Panc1 (cell line): ENCODE measurements around the gene DNAAF8. TPM values are rescaled to one million over a fixed set of nuclear protein-coding genes. Genes with fewer than 3 reads are reported as not detected.

ENCODE experiments used
- ATAC-seq: fragments of 200-7000 bp; cut with Tn5 transposase; 2 replicates; pipeline ENCODE4 v1.9.1; 2020; ENCODE audit warnings: mild to moderate bottlenecking, moderate library complexity
- BruUV-seq: library from RNA; stranded (reverse); fragments of 400-500 nt; replicated peaks from 2 replicates; lab custom pipeline; 2021; lab: Mats Ljungman, UMichigan
- CTCF ChIA-PET: fragments of 300-600 bp; sonication (Branson Sonifier 250); formaldehyde crosslinking; loops from one replicate; lab custom pipeline; 2022; ENCODE audit warnings: antibody characterized with exemption; lab: Charles Lee
- POLR2A ChIA-PET: fragments of 300-600 bp; sonication (Branson Sonifier 250); formaldehyde crosslinking; loops from one replicate; lab custom pipeline; 2022; ENCODE audit warnings: antibody characterized with exemption; lab: Charles Lee
- DNase-seq: peaks from one replicate; pipeline ENCODE4 v3.0.0-alpha.2; 2010; ENCODE audit warnings: low read depth, low spot score
- H3K27ac ChIP-seq: 2 replicates; pipeline ENCODE4 v1.5.1; 2011; ENCODE audit warnings: mild to moderate bottlenecking, low read length, inconsistent platforms
- H3K27me3 ChIP-seq: fragments of 200-500 bp; sonication (Bioruptor generic); 2 replicates; pipeline ENCODE4 v1.6.0; 2014; ENCODE audit warnings: low read length, inconsistent platforms; ENCODE audit not compliant: control insufficient read depth, insufficient read depth
- H3K36me3 ChIP-seq: fragments of 200-500 bp; sonication (Bioruptor generic); 2 replicates; pipeline ENCODE4 v1.5.1; 2014; ENCODE audit warnings: inconsistent platforms, mild to moderate bottlenecking, low read length, moderate library complexity; ENCODE audit not compliant: control insufficient read depth, insufficient read depth
- H3K4me1 ChIP-seq: 2 replicates; pipeline ENCODE4 v1.5.1; 2011; ENCODE audit warnings: inconsistent platforms, mild to moderate bottlenecking, low read length, moderate library complexity; ENCODE audit not compliant: control insufficient read depth, insufficient read depth
- H3K4me3 ChIP-seq, 2 experiments: 2 replicates each; pipeline ENCODE4 v1.5.1; 2011 to 2012; ENCODE audit warnings: low read depth in 2 of 2, low read length in 2 of 2, mild to moderate bottlenecking in 2 of 2, inconsistent platforms in 1 of 2, moderate library complexity in 1 of 2
- H3K9me3 ChIP-seq: fragments of 200-500 bp; sonication (Bioruptor generic); 2 replicates; pipeline ENCODE4 v1.5.1; 2014; ENCODE audit warnings: low read depth, mild to moderate bottlenecking, inconsistent platforms, low read length, moderate library complexity; ENCODE audit not compliant: control insufficient read depth, insufficient read depth
- CTCF ChIP-seq: fragments of 450-650 bp; IDR thresholded peaks from 2 replicates; pipeline ENCODE4 v1.5.1; 2017; ENCODE audit warnings: mild to moderate bottlenecking
- POLR2AphosphoS5 ChIP-seq: IDR thresholded peaks from 2 replicates; pipeline ENCODE4 v1.6.1; 2012; ENCODE audit warnings: mild to moderate bottlenecking, low read depth, low read length, moderate library complexity
- REST ChIP-seq, 2 experiments: IDR thresholded peaks; 2 replicates each; pipeline ENCODE4 v1.6.1; 2011 to 2012; ENCODE audit warnings: low read depth in 2 of 2, control low read depth in 1 of 2, low read length in 1 of 2, mild to moderate bottlenecking in 1 of 2, moderate library complexity in 1 of 2; ENCODE audit not compliant: insufficient read depth in 1 of 2
- SIN3A ChIP-seq: IDR thresholded peaks from 2 replicates; pipeline ENCODE4 v1.6.1; 2012; ENCODE audit warnings: low read depth, mild to moderate bottlenecking, low read length, moderate library complexity, borderline replicate concordance; ENCODE audit not compliant: insufficient read depth
- TCF7L2 ChIP-seq: IDR thresholded peaks from 2 replicates; pipeline ENCODE4 v1.6.1; 2011; ENCODE audit warnings: mild to moderate bottlenecking, low read depth, low read length, inconsistent platforms
- in situ Hi-C: cut with HindIII; loops from 2 replicates; pipeline ENCODE4 v1.10.0; 2016; ENCODE audit warnings: low sequenced_read_pairs, low pct_unique_long_range_greater_than_20kb
- intact Hi-C: fragments of 100-400 bp; cut with micrococcal nuclease; formaldehyde crosslinking; loops from one replicate; pipeline ENCODE4 v1.10.0; 2022; ENCODE audit not compliant: unreplicated experiment
- total RNA-seq: library from RNA; stranded (reverse); gene quantifications from one replicate; pipeline ENCODE4 v1.2.1, GENCODE V29; 2021; ENCODE audit not compliant: unreplicated experiment

Gene DNAAF8
- total RNA-seq, 1 experiment from 2014 or later, result 2.3 TPM

- in situ Hi-C loops, result no loop called here
- DNase-seq (no peak), ATAC-seq (no peak)
- CTCF ChIA-PET, result no interaction called here
- TF ChIP-seq TCF7L2, result no peak
- no peak for TF ChIP-seq SIN3A
- no peak for TF ChIP-seq POLR2AphosphoS5
- no peak for TF ChIP-seq CTCF
- no peak for TF ChIP-seq REST (IDR thresholded peaks at IDR 0.05; ENCODE audit: insufficient read depth in 1 of 2, low read depth in 2 of 2, low read length in 1 of 2)
- intact Hi-C loops, result no loop called here
- Histone ChIP-seq H3K4me1 (no peaks in the 10 kb centered on the region), H3K4me3 (no peak overlapping the region), H3K27me3 (no peaks in the 10 kb centered on the region), H3K9me3 (no peaks in the 10 kb centered on the region), H3K27ac (no peak overlapping the region), H3K36me3 (peaks cover 2% of the 10 kb centered on the region)
- BruUV-seq, result no TSS peak
- POLR2A ChIA-PET, result no interaction called here
Observed at GRCh38 chr16:4704491-4704890, 29.8 kb upstream of the DNAAF8 start.

GRCh38 chr16:4704913-4705312 lies 29.4 kb upstream of the DNAAF8 start:
- Histone ChIP-seq H3K4me1 (no peaks in the 10 kb centered on the region), H3K4me3 (no peak overlapping the region), H3K27ac (no peak overlapping the region), H3K36me3 (peaks cover 2% of the 10 kb centered on the region), H3K9me3 (no peaks in the 10 kb centered on the region), H3K27me3 (no peaks in the 10 kb centered on the region)
- no peak for ATAC-seq
- ChIA-PET CTCF (interaction anchor here (1.1 kb wide), 1 partner anchor 12 kb away, joined by 3 read pairs; no protein-coding TSS in a partner anchor), POLR2A (no interaction called here)
- no peak for DNase-seq
- no TSS peak for BruUV-seq
- intact Hi-C loops (no loop called here), in situ Hi-C loops (no loop called here)
- TF ChIP-seq POLR2AphosphoS5 (no peak), REST (IDR thresholded peaks at IDR 0.05; ENCODE audit: insufficient read depth in 1 of 2, low read depth in 2 of 2, low read length in 1 of 2) (no peak), SIN3A (no peak), CTCF (no peak), TCF7L2 (no peak)
